HEK293 (cell line): Measurements from ENCODE around the gene CD37.

Source experiments
- HOXA7 ChIP-seq: sonication (generic); formaldehyde crosslinking; IDR thresholded peaks from 2 replicates; pipeline ENCODE4 v1.8.1; 2022; ENCODE audit warnings: missing genetic modification reagents, borderline replicate concordance
- HOXC10 ChIP-seq: sonication (generic); formaldehyde crosslinking; IDR thresholded peaks from 2 replicates; pipeline ENCODE4 v1.8.1; 2023; ENCODE audit warnings: mild to moderate bottlenecking, missing genetic modification reagents
- HOXD13 ChIP-seq: sonication (generic); formaldehyde crosslinking; IDR thresholded peaks from 2 replicates; pipeline ENCODE4 v1.8.0; 2022; ENCODE audit warnings: missing genetic modification reagents, borderline replicate concordance
- KLF8 ChIP-seq: fragments of 450-650 bp; formaldehyde crosslinking; IDR thresholded peaks from 2 replicates; pipeline ENCODE4 v1.5.1; 2016; ENCODE audit warnings: missing biosample characterization, missing genetic modification characterization
- ZFP3 ChIP-seq: fragments of 450-650 bp; formaldehyde crosslinking; IDR thresholded peaks from 2 replicates; pipeline ENCODE4 v1.5.1; 2016; ENCODE audit warnings: low read depth, missing biosample characterization, missing genetic modification characterization
- ZFP37 ChIP-seq: fragments of 450-650 bp; formaldehyde crosslinking; IDR thresholded peaks from 2 replicates; pipeline ENCODE4 v1.5.1; 2016; ENCODE audit warnings: missing biosample characterization, missing genetic modification characterization
- ZFP69B ChIP-seq: fragments of 450-650 bp; formaldehyde crosslinking; IDR thresholded peaks from 2 replicates; pipeline ENCODE4 v1.5.1; 2016; ENCODE audit warnings: missing biosample characterization, missing genetic modification characterization
- ZNF112 ChIP-seq: fragments of 450-650 bp; formaldehyde crosslinking; IDR thresholded peaks from 2 replicates; pipeline ENCODE4 v1.5.0; 2017; ENCODE audit warnings: missing biosample characterization, missing genetic modification characterization
- ZNF169 ChIP-seq: fragments of 450-650 bp; formaldehyde crosslinking; IDR thresholded peaks from 2 replicates; pipeline ENCODE4 v1.5.1; 2016; ENCODE audit warnings: missing biosample characterization, missing genetic modification characterization
- ZNF174 ChIP-seq: fragments of 450-650 bp; formaldehyde crosslinking; IDR thresholded peaks from 2 replicates; pipeline ENCODE4 v1.5.0; 2017; ENCODE audit warnings: missing biosample characterization, mild to moderate bottlenecking, missing genetic modification characterization
- ZNF302 ChIP-seq: fragments of 450-650 bp; formaldehyde crosslinking; IDR thresholded peaks from 2 replicates; pipeline ENCODE4 v1.5.1; 2016; ENCODE audit warnings: missing biosample characterization, missing genetic modification characterization, low read depth
- ZNF324 ChIP-seq: fragments of 450-650 bp; formaldehyde crosslinking; IDR thresholded peaks from 2 replicates; pipeline ENCODE4 v1.5.1; 2016; ENCODE audit warnings: missing biosample characterization, missing genetic modification characterization
- ZNF560 ChIP-seq: fragments of 450-650 bp; formaldehyde crosslinking; IDR thresholded peaks from 2 replicates; pipeline ENCODE4 v1.5.1; 2017; ENCODE audit warnings: missing biosample characterization, missing genetic modification characterization, borderline replicate concordance
- ZNF561 ChIP-seq: fragments of 450-650 bp; IDR thresholded peaks from 2 replicates; pipeline ENCODE4 v1.5.1; 2018; ENCODE audit warnings: missing biosample characterization, missing genetic modification characterization, borderline replicate concordance
- ZNF629 ChIP-seq: fragments of 450-650 bp; formaldehyde crosslinking; IDR thresholded peaks from 2 replicates; pipeline ENCODE4 v1.5.1; 2017; ENCODE audit warnings: missing biosample characterization, missing genetic modification characterization
- ZNF660 ChIP-seq: fragments of 450-650 bp; IDR thresholded peaks from 2 replicates; pipeline ENCODE4 v1.5.1; 2018; ENCODE audit warnings: missing biosample characterization, mild to moderate bottlenecking, missing genetic modification characterization
- ZNF707 ChIP-seq: fragments of 450-650 bp; formaldehyde crosslinking; IDR thresholded peaks from 2 replicates; pipeline ENCODE4 v1.5.1; 2016; ENCODE audit warnings: missing biosample characterization, missing genetic modification characterization
- ZNF830 ChIP-seq: fragments of 450-650 bp; IDR thresholded peaks from 2 replicates; pipeline ENCODE4 v1.5.0; 2018; ENCODE audit warnings: missing biosample characterization, missing genetic modification characterization, low read depth, mild to moderate bottlenecking, moderate library complexity
- ZSCAN23 ChIP-seq: fragments of 450-650 bp; formaldehyde crosslinking; IDR thresholded peaks from 2 replicates; pipeline ENCODE4 v1.5.1; 2016; ENCODE audit warnings: missing biosample characterization, missing genetic modification characterization
- ZXDB ChIP-seq: fragments of 450-650 bp; formaldehyde crosslinking; IDR thresholded peaks from 2 replicates; pipeline ENCODE4 v1.5.1; 2016; ENCODE audit warnings: missing biosample characterization, missing genetic modification characterization
- TF ChIP-seq, protein P1 (sequence below): fragments of 450-650 bp; formaldehyde crosslinking; IDR thresholded peaks from 2 replicates; pipeline ENCODE4 v1.5.1; 2017; ENCODE audit warnings: missing biosample characterization, missing genetic modification characterization
- TF ChIP-seq, protein P2 (sequence below): fragments of 450-650 bp; formaldehyde crosslinking; IDR thresholded peaks from 2 replicates; pipeline ENCODE4 v1.5.1; 2016; ENCODE audit warnings: missing biosample characterization, missing genetic modification characterization
- TF ChIP-seq, protein P3 (sequence below): fragments of 450-650 bp; formaldehyde crosslinking; IDR thresholded peaks from 2 replicates; pipeline ENCODE4 v1.5.1; 2016; ENCODE audit warnings: missing biosample characterization, missing genetic modification characterization, borderline replicate concordance
- TF ChIP-seq, protein P4 (sequence below): fragments of 450-650 bp; formaldehyde crosslinking; IDR thresholded peaks from 2 replicates; pipeline ENCODE4 v1.5.1; 2016; ENCODE audit warnings: missing biosample characterization, missing genetic modification characterization
- TF ChIP-seq, protein P5 (sequence below): fragments of 450-650 bp; formaldehyde crosslinking; conservative IDR thresholded peaks from 2 replicates; pipeline ENCODE4 v1.5.1; 2016; ENCODE audit warnings: low read depth, missing biosample characterization, missing genetic modification characterization

Gene CD37

DNA sequence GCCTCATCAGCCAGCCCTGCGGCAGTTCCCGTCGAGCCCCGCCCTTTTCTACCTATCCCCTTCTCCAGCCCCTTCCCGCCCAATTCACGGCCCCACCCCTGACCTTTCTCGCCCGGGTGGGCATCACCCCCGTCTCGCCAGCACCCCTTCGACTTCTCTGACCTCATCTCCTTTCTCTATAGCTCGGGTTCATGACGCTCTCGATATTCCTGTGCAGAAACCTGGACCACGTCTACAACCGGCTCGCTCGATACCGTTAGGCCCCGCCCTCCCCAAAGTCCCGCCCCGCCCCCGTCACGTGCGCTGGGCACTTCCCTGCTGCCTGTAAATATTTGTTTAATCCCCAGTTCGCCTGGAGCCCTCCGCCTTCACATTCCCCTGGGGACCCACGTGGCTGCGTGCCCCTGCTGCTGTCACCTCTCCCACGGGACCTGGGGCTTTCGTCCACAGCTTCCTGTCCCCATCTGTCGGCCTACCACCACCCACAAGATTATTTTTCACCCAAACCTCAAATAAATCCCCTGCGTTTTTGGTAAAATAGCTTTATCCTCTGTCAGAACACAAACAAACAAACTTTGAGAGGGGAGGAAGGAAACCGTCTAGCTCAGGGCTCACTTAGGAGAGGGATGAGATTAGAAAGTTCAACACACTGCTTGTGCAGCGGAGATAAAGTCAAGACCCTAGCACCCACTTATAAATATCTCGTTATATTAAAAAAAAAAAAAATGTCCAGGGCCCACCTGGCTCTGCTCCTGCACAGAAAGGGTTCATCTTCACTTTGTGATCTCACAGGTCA lies 5.1 kb downstream of the CD37 start (continued):
- TF ChIP-seq, protein P1, sequence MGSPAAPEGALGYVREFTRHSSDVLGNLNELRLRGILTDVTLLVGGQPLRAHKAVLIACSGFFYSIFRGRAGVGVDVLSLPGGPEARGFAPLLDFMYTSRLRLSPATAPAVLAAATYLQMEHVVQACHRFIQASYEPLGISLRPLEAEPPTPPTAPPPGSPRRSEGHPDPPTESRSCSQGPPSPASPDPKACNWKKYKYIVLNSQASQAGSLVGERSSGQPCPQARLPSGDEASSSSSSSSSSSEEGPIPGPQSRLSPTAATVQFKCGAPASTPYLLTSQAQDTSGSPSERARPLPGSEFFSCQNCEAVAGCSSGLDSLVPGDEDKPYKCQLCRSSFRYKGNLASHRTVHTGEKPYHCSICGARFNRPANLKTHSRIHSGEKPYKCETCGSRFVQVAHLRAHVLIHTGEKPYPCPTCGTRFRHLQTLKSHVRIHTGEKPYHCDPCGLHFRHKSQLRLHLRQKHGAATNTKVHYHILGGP = no peak
- TF ChIP-seq ZNF561 (tag by site-specific recombination) (0 out of 2 replicates have a peak, but pooled peaks have one; percentile 61), ZFP69B (tag by site-specific recombination) (no peak; the same call in 1 of the 2 replicates), ZSCAN23 (tag by site-specific recombination) (no peak), HOXD13 (no peak), HOXA7 (CRISPR knock-in tag) (no peak), ZFP3 (tag by site-specific recombination) (no peak), ZNF324 (tag by site-specific recombination) (no peak), ZFP37 (no peak), ZNF174 (tag by site-specific recombination) (no peak), ZNF629 (0 out of 2 replicates have a peak, but pooled peaks have one; percentile 26), ZNF830 (tag by site-specific recombination) (no peak), ZNF660 (no peak), ZNF560 (tag by site-specific recombination) (no peak), ZXDB (tag by site-specific recombination) (peak; percentile 95), ZNF112 (no peak), HOXC10 (CRISPR knock-in tag) (no peak), ZNF707 (no peak), ZNF302 (no peak), ZNF169 (tag by site-specific recombination) (no peak), KLF8 (tag by site-specific recombination) (peak; percentile 55)
- TF ChIP-seq, protein P2, sequence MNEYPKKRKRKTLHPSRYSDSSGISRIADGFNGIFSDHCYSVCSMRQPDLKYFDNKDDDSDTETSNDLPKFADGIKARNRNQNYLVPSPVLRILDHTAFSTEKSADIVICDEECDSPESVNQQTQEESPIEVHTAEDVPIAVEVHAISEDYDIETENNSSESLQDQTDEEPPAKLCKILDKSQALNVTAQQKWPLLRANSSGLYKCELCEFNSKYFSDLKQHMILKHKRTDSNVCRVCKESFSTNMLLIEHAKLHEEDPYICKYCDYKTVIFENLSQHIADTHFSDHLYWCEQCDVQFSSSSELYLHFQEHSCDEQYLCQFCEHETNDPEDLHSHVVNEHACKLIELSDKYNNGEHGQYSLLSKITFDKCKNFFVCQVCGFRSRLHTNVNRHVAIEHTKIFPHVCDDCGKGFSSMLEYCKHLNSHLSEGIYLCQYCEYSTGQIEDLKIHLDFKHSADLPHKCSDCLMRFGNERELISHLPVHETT (tag by site-specific recombination) = 0 out of 2 replicates have a peak, but pooled peaks have one; percentile 40
- TF ChIP-seq, protein P3, sequence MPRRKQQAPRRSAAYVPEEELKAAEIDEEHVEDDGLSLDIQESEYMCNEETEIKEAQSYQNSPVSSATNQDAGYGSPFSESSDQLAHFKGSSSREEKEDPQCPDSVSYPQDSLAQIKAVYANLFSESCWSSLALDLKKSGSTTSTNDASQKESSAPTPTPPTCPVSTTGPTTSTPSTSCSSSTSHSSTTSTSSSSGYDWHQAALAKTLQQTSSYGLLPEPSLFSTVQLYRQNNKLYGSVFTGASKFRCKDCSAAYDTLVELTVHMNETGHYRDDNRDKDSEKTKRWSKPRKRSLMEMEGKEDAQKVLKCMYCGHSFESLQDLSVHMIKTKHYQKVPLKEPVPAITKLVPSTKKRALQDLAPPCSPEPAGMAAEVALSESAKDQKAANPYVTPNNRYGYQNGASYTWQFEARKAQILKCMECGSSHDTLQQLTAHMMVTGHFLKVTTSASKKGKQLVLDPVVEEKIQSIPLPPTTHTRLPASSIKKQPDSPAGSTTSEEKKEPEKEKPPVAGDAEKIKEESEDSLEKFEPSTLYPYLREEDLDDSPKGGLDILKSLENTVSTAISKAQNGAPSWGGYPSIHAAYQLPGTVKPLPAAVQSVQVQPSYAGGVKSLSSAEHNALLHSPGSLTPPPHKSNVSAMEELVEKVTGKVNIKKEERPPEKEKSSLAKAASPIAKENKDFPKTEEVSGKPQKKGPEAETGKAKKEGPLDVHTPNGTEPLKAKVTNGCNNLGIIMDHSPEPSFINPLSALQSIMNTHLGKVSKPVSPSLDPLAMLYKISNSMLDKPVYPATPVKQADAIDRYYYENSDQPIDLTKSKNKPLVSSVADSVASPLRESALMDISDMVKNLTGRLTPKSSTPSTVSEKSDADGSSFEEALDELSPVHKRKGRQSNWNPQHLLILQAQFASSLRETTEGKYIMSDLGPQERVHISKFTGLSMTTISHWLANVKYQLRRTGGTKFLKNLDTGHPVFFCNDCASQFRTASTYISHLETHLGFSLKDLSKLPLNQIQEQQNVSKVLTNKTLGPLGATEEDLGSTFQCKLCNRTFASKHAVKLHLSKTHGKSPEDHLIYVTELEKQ (tag by site-specific recombination) = no peak
- TF ChIP-seq, protein P4, sequence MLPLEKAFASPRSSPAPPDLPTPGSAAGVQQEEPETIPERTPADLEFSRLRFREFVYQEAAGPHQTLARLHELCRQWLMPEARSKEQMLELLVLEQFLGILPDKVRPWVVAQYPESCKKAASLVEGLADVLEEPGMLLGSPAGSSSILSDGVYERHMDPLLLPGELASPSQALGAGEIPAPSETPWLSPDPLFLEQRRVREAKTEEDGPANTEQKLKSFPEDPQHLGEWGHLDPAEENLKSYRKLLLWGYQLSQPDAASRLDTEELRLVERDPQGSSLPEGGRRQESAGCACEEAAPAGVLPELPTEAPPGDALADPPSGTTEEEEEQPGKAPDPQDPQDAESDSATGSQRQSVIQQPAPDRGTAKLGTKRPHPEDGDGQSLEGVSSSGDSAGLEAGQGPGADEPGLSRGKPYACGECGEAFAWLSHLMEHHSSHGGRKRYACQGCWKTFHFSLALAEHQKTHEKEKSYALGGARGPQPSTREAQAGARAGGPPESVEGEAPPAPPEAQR (tag by site-specific recombination) = no peak
- TF ChIP-seq, protein P5, sequence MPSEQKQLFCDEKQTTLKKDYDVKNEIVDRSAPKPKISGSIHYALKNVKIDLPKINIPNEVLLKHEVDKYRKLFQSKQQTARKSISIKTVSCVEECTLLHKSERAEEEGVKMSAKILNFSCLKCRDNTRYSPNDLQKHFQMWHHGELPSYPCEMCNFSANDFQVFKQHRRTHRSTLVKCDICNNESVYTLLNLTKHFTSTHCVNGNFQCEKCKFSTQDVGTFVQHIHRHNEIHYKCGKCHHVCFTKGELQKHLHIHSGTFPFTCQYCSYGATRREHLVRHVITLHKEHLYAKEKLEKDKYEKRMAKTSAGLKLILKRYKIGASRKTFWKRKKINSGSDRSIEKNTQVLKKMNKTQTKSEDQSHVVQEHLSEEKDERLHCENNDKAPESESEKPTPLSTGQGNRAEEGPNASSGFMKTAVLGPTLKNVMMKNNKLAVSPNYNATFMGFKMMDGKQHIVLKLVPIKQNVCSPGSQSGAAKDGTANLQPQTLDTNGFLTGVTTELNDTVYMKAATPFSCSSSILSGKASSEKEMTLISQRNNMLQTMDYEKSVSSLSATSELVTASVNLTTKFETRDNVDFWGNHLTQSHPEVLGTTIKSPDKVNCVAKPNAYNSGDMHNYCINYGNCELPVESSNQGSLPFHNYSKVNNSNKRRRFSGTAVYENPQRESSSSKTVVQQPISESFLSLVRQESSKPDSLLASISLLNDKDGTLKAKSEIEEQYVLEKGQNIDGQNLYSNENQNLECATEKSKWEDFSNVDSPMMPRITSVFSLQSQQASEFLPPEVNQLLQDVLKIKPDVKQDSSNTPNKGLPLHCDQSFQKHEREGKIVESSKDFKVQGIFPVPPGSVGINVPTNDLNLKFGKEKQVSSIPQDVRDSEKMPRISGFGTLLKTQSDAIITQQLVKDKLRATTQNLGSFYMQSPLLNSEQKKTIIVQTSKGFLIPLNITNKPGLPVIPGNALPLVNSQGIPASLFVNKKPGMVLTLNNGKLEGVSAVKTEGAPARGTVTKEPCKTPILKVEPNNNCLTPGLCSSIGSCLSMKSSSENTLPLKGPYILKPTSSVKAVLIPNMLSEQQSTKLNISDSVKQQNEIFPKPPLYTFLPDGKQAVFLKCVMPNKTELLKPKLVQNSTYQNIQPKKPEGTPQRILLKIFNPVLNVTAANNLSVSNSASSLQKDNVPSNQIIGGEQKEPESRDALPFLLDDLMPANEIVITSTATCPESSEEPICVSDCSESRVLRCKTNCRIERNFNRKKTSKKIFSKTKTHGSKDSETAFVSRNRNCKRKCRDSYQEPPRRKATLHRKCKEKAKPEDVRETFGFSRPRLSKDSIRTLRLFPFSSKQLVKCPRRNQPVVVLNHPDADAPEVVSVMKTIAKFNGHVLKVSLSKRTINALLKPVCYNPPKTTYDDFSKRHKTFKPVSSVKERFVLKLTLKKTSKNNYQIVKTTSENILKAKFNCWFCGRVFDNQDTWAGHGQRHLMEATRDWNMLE (tag by site-specific recombination) = no peak
